Measurements from ENCODE around the gene IRF6. TPM values are rescaled to one million over a fixed set of nuclear protein-coding genes. Genes with fewer than 3 reads are reported as not detected.

IRF6 gene
- polyA plus RNA-seq, 4 donors: 26.8 to 74.4 (median 32.2) TPM

DNA sequence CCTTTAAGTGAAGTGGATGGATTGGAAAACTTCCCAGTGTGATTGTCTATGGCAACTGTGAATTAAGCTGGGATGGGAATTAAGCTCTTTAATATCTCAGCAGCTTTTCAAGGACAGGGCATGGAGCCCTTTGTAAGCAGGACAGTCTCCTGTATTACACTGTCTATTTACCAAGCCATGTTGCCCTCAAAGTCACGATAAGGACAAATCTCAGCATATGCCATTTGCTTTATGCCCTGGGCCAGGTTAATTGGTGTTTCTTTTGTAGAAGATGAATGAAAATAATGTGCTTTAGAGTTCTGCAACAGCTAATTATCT is 39.4 kb upstream of the IRF6 start:
- H3K4me3 ChIP-seq (ENCODE audit: low read depth in 1 of 3, low read length in 3 of 3): no peak overlapping the region
- FAIRE-seq (no peak), DNase-seq (no peak)
- peaks cover 19 to 35% (median 20%) of the 10 kb centered on the region in 3 donors for H3K36me3 ChIP-seq (ENCODE audit: control insufficient read depth in 3 of 3, insufficient read depth in 2 of 3, low read depth in 1 of 3, low read length in 3 of 3)
- 83 to 92% (median 91%) methylated on average over 1 of the region's 1 CpG for WGBS, 3 donors
- H3K27ac ChIP-seq (ENCODE audit: low read depth in 1 of 3, low read length in 2 of 3): no peak overlapping the region
- H3K4me1 ChIP-seq (ENCODE audit: control insufficient read depth in 3 of 3, insufficient read depth in 2 of 3, low read depth in 1 of 3, low read length in 2 of 3): no peaks in the 10 kb centered on the region
- no peaks in the 10 kb centered on the region for H3K27me3 ChIP-seq (ENCODE audit: control insufficient read depth in 3 of 3, insufficient read depth in 3 of 3, low read length in 3 of 3)
- H3K9me3 ChIP-seq (ENCODE audit: control insufficient read depth in 2 of 2, insufficient read depth in 1 of 2, low read depth in 1 of 2, low read length in 1 of 2): no peaks in the 10 kb centered on the region

DNA sequence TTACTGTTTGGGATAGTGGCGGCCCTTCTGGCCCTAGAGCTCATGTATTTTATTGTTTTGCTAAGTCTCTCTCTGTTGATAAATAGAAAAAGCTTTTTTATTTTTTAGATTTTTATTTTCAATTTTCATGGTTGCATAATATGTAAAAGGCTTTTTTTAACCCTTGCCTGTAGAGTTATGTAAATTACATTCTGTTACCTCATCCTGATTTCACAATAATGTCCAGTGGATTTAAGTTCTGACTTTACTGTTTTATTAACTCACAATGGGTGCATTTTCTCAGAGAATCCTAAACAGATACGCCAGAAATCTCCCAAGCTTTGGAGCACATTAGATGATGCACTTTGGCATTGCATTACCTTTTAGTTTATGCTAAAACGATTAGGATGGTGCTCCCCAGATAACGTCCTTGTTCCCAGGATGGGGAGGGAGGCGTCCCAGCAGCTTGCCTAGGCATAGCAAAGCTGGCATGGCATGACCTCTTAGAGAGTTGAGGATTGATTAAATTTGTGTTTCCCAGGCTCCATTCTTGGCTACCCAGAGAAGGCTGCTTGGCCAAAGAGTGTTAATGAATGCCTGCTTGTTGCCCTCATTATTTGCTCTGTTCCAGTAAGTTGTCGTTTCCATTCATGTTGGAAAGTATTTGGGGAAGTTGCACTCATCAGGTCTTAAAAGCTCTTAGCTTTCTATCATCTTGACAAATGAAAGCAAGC is 38.9 kb upstream of the IRF6 start:
- H3K27ac ChIP-seq (ENCODE audit: low read depth in 1 of 3, low read length in 2 of 3): no peak overlapping the region
- DNase-seq (no peak), FAIRE-seq (no peak)
- no peaks in the 10 kb centered on the region for H3K4me1 ChIP-seq (ENCODE audit: control insufficient read depth in 3 of 3, insufficient read depth in 2 of 3, low read depth in 1 of 3, low read length in 2 of 3)
- no peak overlapping the region for H3K4me3 ChIP-seq (ENCODE audit: low read depth in 1 of 3, low read length in 3 of 3)
- H3K9me3 ChIP-seq (ENCODE audit: control insufficient read depth in 2 of 2, insufficient read depth in 1 of 2, low read depth in 1 of 2, low read length in 1 of 2): no peaks in the 10 kb centered on the region
- H3K27me3 ChIP-seq (ENCODE audit: control insufficient read depth in 3 of 3, insufficient read depth in 3 of 3, low read length in 3 of 3): no peaks in the 10 kb centered on the region
- H3K36me3 ChIP-seq (ENCODE audit: control insufficient read depth in 3 of 3, insufficient read depth in 2 of 3, low read depth in 1 of 3, low read length in 3 of 3): peaks cover 20 to 34% (median 21%) of the 10 kb centered on the region in 3 donors
- 71 to 81% (median 78%) methylated on average over 6 of the region's 6 CpGs for WGBS, 3 donors

DNA sequence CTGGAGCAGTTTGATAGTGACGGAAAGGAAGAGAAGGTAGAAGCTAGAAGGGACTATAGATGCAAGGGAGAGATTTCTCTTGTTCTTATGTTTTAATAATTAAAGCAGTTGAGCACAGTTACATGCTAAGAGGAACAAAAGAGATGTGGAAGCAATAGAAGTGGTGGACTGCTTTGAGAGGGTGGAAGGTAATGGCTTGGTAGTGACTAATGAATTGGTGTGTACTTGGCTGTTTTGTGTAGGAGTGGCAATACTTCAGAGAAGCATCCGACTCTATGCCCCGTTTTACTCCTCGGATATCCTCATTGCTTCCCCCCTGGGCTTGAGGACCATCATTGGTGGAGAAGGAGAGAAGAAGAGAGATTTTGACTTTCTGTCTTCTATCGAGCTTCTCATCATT is 34.7 kb upstream of the IRF6 start:
- Histone ChIP-seq H3K36me3 (ENCODE audit: control insufficient read depth in 3 of 3, insufficient read depth in 2 of 3, low read depth in 1 of 3, low read length in 3 of 3) (peaks cover 28 to 33% (median 30%) of the 10 kb centered on the region in 3 donors), H3K4me1 (ENCODE audit: control insufficient read depth in 3 of 3, insufficient read depth in 2 of 3, low read depth in 1 of 3, low read length in 2 of 3) (peaks cover 0 to 8% (median 2%) of the 10 kb centered on the region in 3 donors), H3K9me3 (ENCODE audit: control insufficient read depth in 2 of 2, insufficient read depth in 1 of 2, low read depth in 1 of 2, low read length in 1 of 2) (no peaks in the 10 kb centered on the region), H3K27me3 (ENCODE audit: control insufficient read depth in 3 of 3, insufficient read depth in 3 of 3, low read length in 3 of 3) (no peaks in the 10 kb centered on the region), H3K27ac (ENCODE audit: low read depth in 1 of 3, low read length in 2 of 3) (peak overlapping the region in 1 of 3 donors; percentile 60), H3K4me3 (ENCODE audit: low read depth in 1 of 3, low read length in 3 of 3) (no peak overlapping the region)
- DNase-seq (no peak), FAIRE-seq (no peak)
- 91 to 98% (median 94%) methylated on average over 5 of the region's 5 CpGs for WGBS, 3 donors

DNA sequence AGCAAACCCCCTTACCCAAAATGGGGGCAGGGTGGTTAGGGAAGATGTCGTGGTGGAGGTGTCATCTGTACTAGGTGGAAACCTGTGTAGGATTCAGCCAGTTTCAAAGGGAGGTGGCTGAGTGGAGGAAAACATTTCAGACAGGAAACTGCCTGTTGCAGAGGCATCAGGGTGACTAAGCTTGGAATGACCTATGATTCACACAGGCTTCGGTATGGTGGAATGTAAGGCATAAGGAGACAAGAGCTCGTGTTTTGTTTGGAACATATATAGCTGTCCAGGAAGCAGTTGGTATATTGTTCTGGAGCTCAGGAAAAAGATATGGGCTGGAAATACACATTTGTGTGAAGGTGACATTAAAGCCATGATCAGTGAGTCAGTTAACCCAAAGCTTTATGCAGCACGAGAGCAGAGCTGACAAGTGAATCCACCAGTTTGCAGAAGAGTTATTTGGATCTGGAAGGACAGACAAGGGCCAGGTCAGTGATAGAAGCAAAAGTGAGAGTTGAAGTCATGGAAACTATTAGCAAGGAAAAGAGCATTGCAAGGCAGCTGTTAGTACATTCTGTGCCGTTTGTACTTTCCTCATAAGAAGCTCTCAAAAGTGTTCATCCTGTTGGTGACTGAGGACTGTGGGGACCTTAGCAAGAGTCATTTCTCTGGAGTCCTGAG is 34.1 kb upstream of the IRF6 start:
- no peaks in the 10 kb centered on the region for H3K27me3 ChIP-seq (ENCODE audit: control insufficient read depth in 3 of 3, insufficient read depth in 3 of 3, low read length in 3 of 3)
- peaks cover 0 to 8% (median 2%) of the 10 kb centered on the region in 3 donors for H3K4me1 ChIP-seq (ENCODE audit: control insufficient read depth in 3 of 3, insufficient read depth in 2 of 3, low read depth in 1 of 3, low read length in 2 of 3)
- DNase-seq (peak; percentile 36 to 53), FAIRE-seq (no peak)
- H3K4me3 ChIP-seq (ENCODE audit: low read depth in 1 of 3, low read length in 3 of 3): no peak overlapping the region
- H3K36me3 ChIP-seq (ENCODE audit: control insufficient read depth in 3 of 3, insufficient read depth in 2 of 3, low read depth in 1 of 3, low read length in 3 of 3): peaks cover 24 to 33% (median 29%) of the 10 kb centered on the region in 3 donors
- WGBS, 3 donors: 58 to 65% (median 65%) methylated on average over 5 of the region's 5 CpGs
- H3K9me3 ChIP-seq (ENCODE audit: control insufficient read depth in 2 of 2, insufficient read depth in 1 of 2, low read depth in 1 of 2, low read length in 1 of 2): no peaks in the 10 kb centered on the region
- H3K27ac ChIP-seq (ENCODE audit: low read depth in 1 of 3, low read length in 2 of 3): peak overlapping the region in 1 of 3 donors; percentile 66

DNA sequence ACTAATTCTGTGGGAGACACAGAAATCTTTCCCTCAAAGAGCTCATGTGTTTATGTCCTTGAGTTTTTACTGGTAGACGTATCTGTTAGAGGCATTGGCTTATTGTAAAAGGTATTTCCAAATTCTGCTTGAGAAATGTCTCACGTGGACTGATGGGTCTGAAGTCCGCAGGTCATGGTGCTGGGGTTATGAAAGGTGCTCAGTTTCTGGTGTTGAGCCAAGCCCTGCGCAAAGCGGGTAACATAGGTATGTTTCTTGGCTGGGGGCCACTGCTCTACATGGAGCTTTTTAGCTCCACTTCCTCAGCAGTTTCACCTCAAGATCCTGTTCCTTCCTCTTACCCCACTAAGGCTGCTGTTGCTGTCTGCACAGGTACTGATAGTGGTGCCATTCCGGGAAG is 32.6 kb upstream of the IRF6 start:
- Histone ChIP-seq H3K36me3 (ENCODE audit: control insufficient read depth in 3 of 3, insufficient read depth in 2 of 3, low read depth in 1 of 3, low read length in 3 of 3) (peaks cover 19 to 28% (median 28%) of the 10 kb centered on the region in 3 donors), H3K27me3 (ENCODE audit: control insufficient read depth in 3 of 3, insufficient read depth in 3 of 3, low read length in 3 of 3) (no peaks in the 10 kb centered on the region), H3K27ac (ENCODE audit: low read depth in 1 of 3, low read length in 2 of 3) (peak overlapping the region in 1 of 3 donors; percentile 66), H3K4me1 (ENCODE audit: control insufficient read depth in 3 of 3, insufficient read depth in 2 of 3, low read depth in 1 of 3, low read length in 2 of 3) (peaks cover 0 to 8% (median 2%) of the 10 kb centered on the region in 3 donors), H3K9me3 (ENCODE audit: control insufficient read depth in 2 of 2, insufficient read depth in 1 of 2, low read depth in 1 of 2, low read length in 1 of 2) (no peaks in the 10 kb centered on the region), H3K4me3 (ENCODE audit: low read depth in 1 of 3, low read length in 3 of 3) (no peak overlapping the region)
- DNase-seq: peak; percentile 62 to 75
- 39 to 73% (median 61%) methylated on average over 6 of the region's 6 CpGs for WGBS, 3 donors
- no peak for FAIRE-seq

DNA sequence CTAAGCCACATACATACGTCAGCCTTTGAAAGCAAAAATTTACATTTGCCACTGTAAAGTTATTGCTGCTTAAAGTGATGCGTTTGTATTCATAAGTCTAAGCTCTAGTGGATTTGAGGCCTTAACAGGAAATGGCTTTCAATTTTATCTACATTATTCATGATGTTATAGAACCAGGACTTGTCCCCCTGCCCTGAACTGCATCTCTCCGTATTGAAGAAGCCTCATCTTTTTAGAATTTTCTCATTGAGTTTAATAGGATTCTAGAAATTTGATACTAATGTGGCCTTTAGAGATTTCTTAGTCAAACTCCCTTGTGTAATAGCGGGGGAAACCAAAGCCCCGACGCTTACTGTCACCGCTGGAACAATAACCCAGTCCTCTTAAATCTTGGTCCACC is 31.7 kb upstream of the IRF6 start:
- Histone ChIP-seq H3K27ac (ENCODE audit: low read depth in 1 of 3, low read length in 2 of 3) (no peak overlapping the region), H3K27me3 (ENCODE audit: control insufficient read depth in 3 of 3, insufficient read depth in 3 of 3, low read length in 3 of 3) (no peaks in the 10 kb centered on the region), H3K36me3 (ENCODE audit: control insufficient read depth in 3 of 3, insufficient read depth in 2 of 3, low read depth in 1 of 3, low read length in 3 of 3) (peaks cover 19 to 29% (median 23%) of the 10 kb centered on the region in 3 donors), H3K4me3 (ENCODE audit: low read depth in 1 of 3, low read length in 3 of 3) (no peak overlapping the region), H3K9me3 (ENCODE audit: control insufficient read depth in 2 of 2, insufficient read depth in 1 of 2, low read depth in 1 of 2, low read length in 1 of 2) (no peaks in the 10 kb centered on the region), H3K4me1 (ENCODE audit: control insufficient read depth in 3 of 3, insufficient read depth in 2 of 3, low read depth in 1 of 3, low read length in 2 of 3) (peaks cover 0 to 8% (median 2%) of the 10 kb centered on the region in 3 donors)
- 96 to 97% (median 96%) methylated on average over 7 of the region's 7 CpGs for WGBS, 3 donors
- no peak for FAIRE-seq
- DNase-seq: no peak

DNA sequence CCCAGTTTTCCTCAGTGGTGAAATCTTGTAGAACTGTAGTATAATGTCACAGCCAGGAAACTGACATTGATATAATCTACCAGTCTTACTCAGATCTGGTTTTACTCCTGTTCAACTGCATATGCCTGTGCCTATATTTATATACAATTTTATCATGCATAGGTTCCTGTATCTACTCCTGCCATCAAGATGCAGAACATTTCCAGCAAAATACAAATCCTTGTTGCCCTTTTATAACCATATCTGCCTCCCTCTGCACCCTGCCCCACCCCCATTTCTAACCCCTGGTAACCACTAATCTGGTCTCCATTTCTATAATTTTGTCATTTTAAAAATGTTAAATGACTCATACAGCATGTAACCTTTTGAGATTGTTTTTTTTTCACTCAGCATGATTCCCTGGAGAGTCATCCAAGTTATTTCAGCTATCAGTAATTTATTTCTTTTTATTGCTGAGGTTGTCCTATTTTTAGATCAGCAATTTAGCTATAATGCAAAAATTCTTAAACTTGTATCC is 29.9 kb upstream of the IRF6 start:
- Histone ChIP-seq H3K9me3 (ENCODE audit: control insufficient read depth in 2 of 2, insufficient read depth in 1 of 2, low read depth in 1 of 2, low read length in 1 of 2) (no peaks in the 10 kb centered on the region), H3K36me3 (ENCODE audit: control insufficient read depth in 3 of 3, insufficient read depth in 2 of 3, low read depth in 1 of 3, low read length in 3 of 3) (peaks cover 15 to 26% (median 19%) of the 10 kb centered on the region in 3 donors), H3K27ac (ENCODE audit: low read depth in 1 of 3, low read length in 2 of 3) (no peak overlapping the region), H3K4me1 (ENCODE audit: control insufficient read depth in 3 of 3, insufficient read depth in 2 of 3, low read depth in 1 of 3, low read length in 2 of 3) (peaks cover 0 to 8% (median 2%) of the 10 kb centered on the region in 3 donors), H3K27me3 (ENCODE audit: control insufficient read depth in 3 of 3, insufficient read depth in 3 of 3, low read length in 3 of 3) (no peaks in the 10 kb centered on the region), H3K4me3 (ENCODE audit: low read depth in 1 of 3, low read length in 3 of 3) (no peak overlapping the region)
- DNase-seq: no peak
- no peak for FAIRE-seq

DNA sequence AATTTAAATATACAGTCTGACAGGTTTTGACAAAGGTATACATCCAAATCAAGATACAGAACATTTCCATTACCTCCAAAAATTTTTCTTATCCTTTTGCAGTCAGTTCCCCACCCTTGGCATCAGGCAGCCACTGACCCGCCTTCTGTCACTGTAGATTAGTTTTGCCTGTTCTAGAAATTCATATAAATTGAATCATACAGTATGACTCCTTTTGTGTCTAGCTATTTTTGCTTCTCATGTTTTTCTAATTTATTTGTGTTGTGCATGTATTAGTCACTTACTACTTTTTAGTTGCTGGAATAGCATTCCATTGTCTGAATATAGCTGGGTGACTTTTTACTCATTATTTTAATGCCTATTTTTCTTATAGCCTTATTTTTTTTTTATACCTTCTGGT is 25.7 kb upstream of the IRF6 start:
- FAIRE-seq (no peak), DNase-seq (no peak)
- Histone ChIP-seq H3K4me1 (ENCODE audit: control insufficient read depth in 3 of 3, insufficient read depth in 2 of 3, low read depth in 1 of 3, low read length in 2 of 3) (no peaks in the 10 kb centered on the region), H3K36me3 (ENCODE audit: control insufficient read depth in 3 of 3, insufficient read depth in 2 of 3, low read depth in 1 of 3, low read length in 3 of 3) (peaks cover 3 to 9% (median 5%) of the 10 kb centered on the region in 3 donors), H3K27ac (ENCODE audit: low read depth in 1 of 3, low read length in 2 of 3) (no peak overlapping the region), H3K4me3 (ENCODE audit: low read depth in 1 of 3, low read length in 3 of 3) (no peak overlapping the region), H3K27me3 (ENCODE audit: control insufficient read depth in 3 of 3, insufficient read depth in 3 of 3, low read length in 3 of 3) (no peaks in the 10 kb centered on the region), H3K9me3 (ENCODE audit: control insufficient read depth in 2 of 2, insufficient read depth in 1 of 2, low read depth in 1 of 2, low read length in 1 of 2) (no peaks in the 10 kb centered on the region)
- WGBS, 3 donors: 89 to 96% (median 91%) methylated on average over 1 of the region's 1 CpG
